Adipocyte (in vitro differentiated cells): ENCODE measurements around the gene UBE2L3.
"Not testable (repeated sequence)": the region's sequence is repeated elsewhere in the genome, so short reads cannot be mapped to it uniquely, and the experiment has no call there.

Experiments used
- DNase-seq: peaks from one replicate; pipeline ENCODE4 v3.0.0-alpha.2; 2015; ENCODE audit warnings: low read depth
- H3K27me3 ChIP-seq: replicated peaks from 2 replicates; pipeline ENCODE4 v1.7.0; 2013; ENCODE audit warnings: mild to moderate bottlenecking, low read length, moderate library complexity; ENCODE audit not compliant: control insufficient read depth, insufficient read depth
- H3K36me3 ChIP-seq: 2 replicates; pipeline ENCODE4 v1.7.0; 2013; ENCODE audit warnings: low read length, mild to moderate bottlenecking, moderate library complexity; ENCODE audit not compliant: control insufficient read depth, insufficient read depth, severe bottlenecking
- H3K4me1 ChIP-seq: 2 replicates; pipeline ENCODE4 v1.7.0; 2013; ENCODE audit warnings: mild to moderate bottlenecking, low read length, moderate library complexity; ENCODE audit not compliant: control insufficient read depth, insufficient read depth
- H3K4me3 ChIP-seq: 2 replicates; pipeline ENCODE4 v1.7.0; 2013; ENCODE audit warnings: mild to moderate bottlenecking, low read length, moderate library complexity
- H3K9ac ChIP-seq: 2 replicates; pipeline ENCODE4 v1.7.0; 2013; ENCODE audit warnings: mild to moderate bottlenecking, low read length, moderate library complexity
- H3K9me3 ChIP-seq: 2 replicates; pipeline ENCODE4 v1.7.0; 2013; ENCODE audit warnings: mild to moderate bottlenecking, low read length, moderate library complexity; ENCODE audit not compliant: control insufficient read depth

UBE2L3 gene

DNA sequence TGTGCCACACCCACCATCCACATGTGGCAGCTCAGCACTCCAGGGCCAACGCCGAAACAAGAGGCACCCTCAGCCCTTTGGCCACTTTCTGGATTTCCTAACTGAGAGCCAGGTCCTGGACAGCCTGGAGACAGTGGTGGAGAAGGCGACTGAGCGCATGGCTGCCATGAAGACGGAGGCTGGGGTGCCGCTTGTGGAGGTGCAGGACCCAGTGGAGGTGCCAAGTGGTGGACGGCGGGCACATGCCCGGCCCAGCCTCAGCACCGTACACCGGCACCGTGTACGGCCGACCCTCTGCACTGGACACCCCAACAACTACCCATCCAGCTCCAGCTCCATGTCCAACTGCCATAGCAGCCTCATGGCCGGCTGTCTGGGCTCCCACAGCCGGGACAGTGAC lies 66.6 kb downstream of the UBE2L3 start:
- Histone ChIP-seq H3K4me3 (no peak overlapping the region), H3K27me3 (no peaks in the 10 kb centered on the region), H3K9ac (no peak overlapping the region), H3K4me1 (no peaks in the 10 kb centered on the region), H3K36me3 (no peaks in the 10 kb centered on the region), H3K9me3 (no peaks in the 10 kb centered on the region)
- DNase-seq = no peak

DNA sequence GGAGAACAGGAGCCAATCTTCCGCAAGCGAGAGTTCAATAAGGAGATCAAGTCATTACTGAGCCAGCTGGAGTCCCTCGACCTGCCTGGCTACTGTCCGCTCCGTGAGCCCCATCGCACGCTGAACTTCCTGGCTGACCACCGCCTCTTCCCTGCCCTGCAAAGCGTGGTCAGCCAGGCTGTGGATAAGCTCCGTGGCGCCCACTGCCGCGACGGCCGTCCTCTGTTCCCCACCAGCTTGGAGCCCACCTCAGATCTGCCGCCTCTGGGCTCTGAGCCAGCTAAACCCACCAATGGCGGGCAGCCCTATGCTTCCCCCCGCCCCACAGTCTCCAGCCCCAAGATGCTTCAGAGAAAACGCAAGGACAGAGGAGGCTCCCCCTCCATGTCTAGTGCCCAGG lies 67.3 kb downstream of the UBE2L3 start:
- H3K4me1 ChIP-seq = no peaks in the 10 kb centered on the region
- H3K9ac ChIP-seq = no peak overlapping the region
- no peak for DNase-seq
- no peaks in the 10 kb centered on the region for H3K9me3 ChIP-seq
- no peaks in the 10 kb centered on the region for H3K27me3 ChIP-seq
- H3K4me3 ChIP-seq = no peak overlapping the region
- H3K36me3 ChIP-seq = no peaks in the 10 kb centered on the region

DNA sequence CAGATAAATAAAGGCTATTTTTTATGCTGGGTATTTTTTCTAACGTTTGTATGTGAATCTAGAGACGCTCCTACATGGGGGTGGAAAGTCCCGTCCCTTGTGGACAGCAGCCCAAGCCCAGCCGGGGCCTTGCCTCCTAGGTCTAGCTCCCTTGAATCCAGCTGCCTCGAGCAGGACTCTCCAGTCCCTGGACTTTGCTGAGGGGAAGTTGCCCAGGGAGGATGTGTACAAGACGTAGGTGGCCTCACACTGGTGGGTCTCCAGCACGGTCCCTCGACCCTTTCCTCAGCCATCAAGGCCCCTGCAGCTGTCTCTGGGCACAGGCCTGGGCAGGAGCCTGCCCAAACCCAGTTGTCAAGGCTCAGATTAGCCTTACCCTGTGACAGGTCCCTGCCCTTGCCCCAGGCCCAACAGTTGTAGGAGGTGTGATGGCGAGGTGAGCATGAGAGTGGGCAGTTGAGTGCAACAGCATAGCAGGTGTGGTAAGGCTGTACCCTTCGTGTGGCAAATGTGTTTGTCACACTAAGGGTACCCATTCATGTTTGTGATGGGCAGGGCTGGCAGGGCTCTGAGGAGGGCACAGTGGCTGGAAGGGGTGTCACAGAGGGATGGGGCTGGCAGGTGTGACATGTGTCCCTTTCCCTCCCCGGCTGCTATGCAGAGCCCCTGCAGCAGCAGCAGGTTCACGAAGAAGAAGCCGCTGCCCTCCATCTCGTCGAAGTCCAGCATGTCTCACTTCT lies 68.4 kb downstream of the UBE2L3 start:
- H3K9me3 ChIP-seq = no peaks in the 10 kb centered on the region
- H3K9ac ChIP-seq = no peak overlapping the region
- no peak overlapping the region for H3K4me3 ChIP-seq
- H3K36me3 ChIP-seq = no peaks in the 10 kb centered on the region
- DNase-seq = no peak
- H3K27me3 ChIP-seq = no peaks in the 10 kb centered on the region
- no peaks in the 10 kb centered on the region for H3K4me1 ChIP-seq

DNA sequence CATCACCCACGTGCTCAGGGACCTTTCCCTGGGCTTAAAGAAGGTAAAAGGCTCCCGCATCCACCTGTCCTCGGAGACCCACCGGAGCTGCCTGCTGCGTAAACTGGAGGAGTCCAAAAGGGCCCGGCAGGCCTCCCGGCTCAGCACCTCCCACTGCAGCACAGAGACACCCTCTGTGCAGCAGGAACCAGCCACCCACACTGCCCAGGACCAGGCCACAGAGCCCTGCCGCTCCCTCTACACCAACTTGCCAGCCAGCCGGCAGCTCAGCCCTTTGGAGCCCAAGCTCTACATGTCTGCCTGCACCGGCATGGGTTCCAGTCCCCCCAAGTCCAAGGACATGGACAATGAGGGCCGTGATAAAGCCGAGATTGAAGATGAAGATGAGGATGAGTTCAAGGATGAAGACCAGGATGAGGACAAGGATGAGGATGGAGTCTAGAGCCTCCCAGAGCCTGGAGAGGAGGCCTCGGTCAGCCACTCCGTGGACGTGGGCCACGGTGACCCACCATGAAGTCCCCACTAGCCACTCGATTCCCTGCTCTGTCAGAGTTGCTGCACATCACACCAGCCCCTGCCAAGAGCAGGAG lies 69.2 kb downstream of the UBE2L3 start:
- Histone ChIP-seq H3K9ac (no peak overlapping the region), H3K9me3 (no peaks in the 10 kb centered on the region), H3K36me3 (no peaks in the 10 kb centered on the region), H3K4me3 (no peak overlapping the region), H3K4me1 (peaks cover 4% of the 10 kb centered on the region), H3K27me3 (no peaks in the 10 kb centered on the region)
- no peak for DNase-seq

DNA sequence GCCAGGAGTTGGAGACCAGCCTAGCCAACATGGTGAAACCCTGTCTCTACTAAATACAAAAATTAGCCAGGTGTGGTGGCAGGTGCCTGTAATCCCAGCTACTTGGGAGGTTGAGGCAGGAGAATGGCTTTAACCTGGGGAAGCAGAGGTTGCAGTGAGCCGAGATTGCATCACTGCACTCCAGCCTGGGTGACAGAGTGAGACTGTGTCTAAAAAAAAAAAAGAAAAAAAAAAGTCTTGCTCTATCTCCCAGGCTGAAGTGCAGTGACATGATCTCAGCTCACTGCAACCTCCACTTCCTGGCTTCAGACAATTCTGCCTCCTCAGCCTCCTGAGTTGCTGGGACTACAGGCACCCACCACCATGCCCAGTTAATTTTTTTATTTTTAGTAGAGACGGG lies 69.9 kb downstream of the UBE2L3 start:
- H3K4me1 ChIP-seq, H3K36me3 ChIP-seq, H3K9me3 ChIP-seq, H3K9ac ChIP-seq, DNase-seq, H3K27me3 ChIP-seq, H3K4me3 ChIP-seq: not testable (repeated sequence)

DNA sequence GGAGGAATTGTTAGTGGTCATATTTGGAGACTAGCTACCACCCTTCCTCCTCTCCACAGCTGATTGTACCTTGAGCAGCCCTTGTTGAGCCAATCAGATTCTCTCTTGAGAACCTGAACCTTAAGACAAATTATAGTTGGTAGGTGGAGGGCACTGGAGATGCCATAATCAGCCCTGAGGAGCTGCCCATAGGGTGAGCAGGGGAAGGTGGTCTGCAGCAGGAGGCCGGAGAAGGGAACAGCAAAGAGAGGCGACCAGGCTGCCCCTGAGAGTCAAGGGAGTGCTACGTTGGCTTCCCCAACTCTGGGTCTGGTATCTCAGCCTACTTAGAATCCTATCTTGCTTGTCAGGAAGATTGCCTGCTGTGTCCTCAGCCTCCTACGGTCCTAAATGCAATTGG lies 71.8 kb downstream of the UBE2L3 start:
- peaks cover 9% of the 10 kb centered on the region for H3K4me1 ChIP-seq
- H3K27me3 ChIP-seq = no peaks in the 10 kb centered on the region
- H3K9ac ChIP-seq = no peak overlapping the region
- DNase-seq = no peak
- H3K36me3 ChIP-seq = no peaks in the 10 kb centered on the region
- H3K4me3 ChIP-seq = no peak overlapping the region
- H3K9me3 ChIP-seq = no peaks in the 10 kb centered on the region

DNA sequence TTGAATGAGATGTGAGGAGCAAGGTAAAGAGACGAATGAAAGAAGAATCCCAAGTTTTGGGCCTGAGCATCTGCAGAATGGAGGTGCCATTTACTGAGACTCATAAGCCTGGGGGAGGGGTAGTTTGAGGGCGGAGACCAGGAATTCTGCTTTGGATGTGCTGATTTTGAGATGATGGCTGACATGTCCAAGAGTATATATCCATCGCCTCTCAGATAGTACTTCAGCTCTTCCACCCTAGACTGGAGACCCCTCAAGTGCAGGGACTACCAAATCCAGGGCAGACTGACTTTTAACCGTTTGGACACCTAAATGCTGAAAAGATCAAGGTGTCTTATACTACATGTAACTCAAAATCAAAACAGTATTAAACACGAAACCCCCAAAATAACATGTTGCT lies 73.3 kb downstream of the UBE2L3 start:
- no peaks in the 10 kb centered on the region for H3K36me3 ChIP-seq
- H3K4me3 ChIP-seq = no peak overlapping the region
- peaks cover 9% of the 10 kb centered on the region for H3K4me1 ChIP-seq
- no peak for DNase-seq
- no peak overlapping the region for H3K9ac ChIP-seq
- H3K9me3 ChIP-seq = no peaks in the 10 kb centered on the region
- no peaks in the 10 kb centered on the region for H3K27me3 ChIP-seq

DNA sequence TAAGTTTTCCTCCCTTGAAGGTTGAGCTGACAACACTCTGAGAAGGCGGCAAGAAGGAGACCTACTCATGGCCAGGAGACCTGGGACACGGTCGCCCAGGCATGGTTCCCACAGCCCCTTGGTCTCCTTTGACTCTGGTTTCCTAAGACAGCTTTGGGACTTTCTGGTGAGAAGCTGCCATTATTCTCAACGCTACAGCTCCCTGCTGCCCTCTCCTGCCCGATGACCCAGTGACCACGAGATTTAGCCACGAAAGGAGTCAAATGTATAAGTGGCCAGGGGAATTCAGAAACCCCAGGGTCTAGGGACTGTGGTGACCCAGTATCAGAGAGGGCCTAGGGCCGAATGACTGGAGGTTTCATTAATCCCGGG lies 73.9 kb downstream of the UBE2L3 start:
- Histone ChIP-seq H3K36me3 (no peaks in the 10 kb centered on the region), H3K4me3 (peak overlapping the region; percentile 87), H3K4me1 (peaks cover 9% of the 10 kb centered on the region), H3K27me3 (no peaks in the 10 kb centered on the region), H3K9ac (peak overlapping the region; percentile 76), H3K9me3 (no peaks in the 10 kb centered on the region)
- DNase-seq = peak; percentile 65

DNA sequence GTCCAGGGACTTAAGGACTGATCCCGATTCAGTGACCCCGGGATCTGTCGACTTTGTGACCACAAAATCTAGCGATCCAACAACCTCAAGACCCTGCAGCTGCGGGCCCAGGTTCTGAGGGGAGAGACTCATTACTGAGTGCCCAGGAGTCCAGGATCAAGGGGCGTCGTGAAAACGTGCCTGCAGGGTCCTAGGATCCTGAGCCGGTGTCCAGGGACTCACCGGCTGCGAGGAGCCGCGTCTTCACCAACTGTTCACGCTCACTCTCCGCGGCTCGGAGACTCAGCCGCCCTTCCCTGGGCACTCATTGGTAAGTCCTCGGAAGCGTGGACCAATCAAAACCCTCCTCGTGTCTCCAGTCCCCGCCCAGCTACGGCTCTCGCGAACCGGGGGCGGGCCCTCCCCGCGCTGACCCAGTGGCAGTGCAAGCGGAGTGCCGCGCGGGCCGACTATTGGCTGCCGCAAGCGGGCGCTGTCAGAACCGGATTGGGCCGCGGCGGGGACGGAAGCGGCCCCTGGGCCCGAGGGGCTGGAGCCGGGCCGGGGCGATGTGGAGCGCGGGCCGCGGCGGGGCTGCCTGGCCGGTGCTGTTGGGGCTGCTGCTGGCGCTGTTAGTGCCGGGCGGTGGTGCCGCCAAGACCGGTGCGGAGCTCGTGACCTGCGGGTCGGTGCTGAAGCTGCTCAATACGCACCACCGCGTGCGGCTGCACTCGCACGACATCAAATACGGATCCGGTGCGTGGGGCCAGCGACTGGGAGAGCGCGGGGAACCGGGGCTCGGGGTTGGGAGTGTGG lies 74.5 kb downstream of the UBE2L3 start, which contains the start of gene SDF2L1:
SDF2L1 (plus strand) TSS at position 514 of the 795 bp plus-strand sequence; CDS start at position 549, 35 bp downstream.
- peak within 1 kb of the TSS; percentile 87 for H3K4me3 ChIP-seq
- DNase-seq = peak; percentile 100
- no peaks in the 10 kb centered on the region for H3K27me3 ChIP-seq
- H3K9ac ChIP-seq = peak within 1 kb of the TSS; percentile 80
- H3K36me3 ChIP-seq = no peaks in the 10 kb centered on the region
- peaks cover 9% of the 10 kb centered on the region for H3K4me1 ChIP-seq
- no peaks in the 10 kb centered on the region for H3K9me3 ChIP-seq

DNA sequence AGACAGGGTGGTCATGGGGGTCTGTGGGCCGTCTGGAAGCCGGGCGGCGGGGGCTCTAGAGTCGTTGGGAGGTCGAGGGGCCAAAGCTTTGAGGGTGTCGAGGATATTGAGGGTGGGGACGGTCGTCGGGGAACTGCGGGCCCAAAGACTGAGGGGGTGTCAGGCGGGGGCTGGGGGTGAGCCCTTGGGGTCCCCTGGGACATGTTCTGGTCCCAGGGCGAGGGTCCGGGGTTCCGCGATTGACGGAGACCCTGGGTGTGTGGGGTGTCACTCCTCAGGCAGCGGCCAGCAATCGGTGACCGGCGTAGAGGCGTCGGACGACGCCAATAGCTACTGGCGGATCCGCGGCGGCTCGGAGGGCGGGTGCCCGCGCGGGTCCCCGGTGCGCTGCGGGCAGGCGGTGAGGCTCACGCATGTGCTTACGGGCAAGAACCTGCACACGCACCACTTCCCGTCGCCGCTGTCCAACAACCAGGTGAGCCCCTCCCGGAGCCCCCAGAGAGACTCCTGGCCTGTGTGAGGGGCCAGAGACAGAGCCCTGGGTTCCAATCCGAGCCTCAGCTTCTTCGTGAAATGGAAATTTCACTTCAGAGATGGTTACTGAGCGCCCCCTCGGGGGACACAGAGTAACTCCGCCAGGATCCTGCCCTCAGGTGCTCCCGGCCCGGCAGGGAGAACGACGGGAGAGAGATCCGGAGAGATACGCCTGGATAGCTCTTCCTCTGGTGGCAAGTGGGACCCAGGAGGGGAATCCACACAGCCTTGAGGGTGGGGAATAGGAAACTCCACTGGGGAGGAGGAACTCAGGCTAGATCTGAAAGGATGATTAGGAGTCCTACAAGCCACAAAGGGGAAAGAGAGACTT lies 75.3 kb downstream of the UBE2L3 start:
- peak overlapping the region; percentile 87 for H3K4me3 ChIP-seq
- no peaks in the 10 kb centered on the region for H3K36me3 ChIP-seq
- no peaks in the 10 kb centered on the region for H3K9me3 ChIP-seq
- peaks cover 9% of the 10 kb centered on the region for H3K4me1 ChIP-seq
- H3K9ac ChIP-seq = peak overlapping the region; percentile 80
- DNase-seq = peak; percentile 81
- H3K27me3 ChIP-seq = no peaks in the 10 kb centered on the region
